Ishikawa (cell line): Measurements from ENCODE around the gene STK32C.

ENCODE experiments used
- EP300 ChIP-seq: IDR thresholded peaks from 2 replicates; pipeline ENCODE4 v1.6.1; 2012; ENCODE audit warnings: borderline replicate concordance
- TEAD4 ChIP-seq: IDR thresholded peaks from 2 replicates; pipeline ENCODE4 v1.6.1; 2012

GRCh38 chr10:132158122-132158741, 149.5 kb downstream of the STK32C start:
- TF ChIP-seq EP300 = no peak
- no peak for TF ChIP-seq TEAD4
